NCI-H146 (cell line): ENCODE measurements around the gene GPNMB.
"Not testable (repeated sequence)": the region's sequence is repeated elsewhere in the genome, so short reads cannot be mapped to it uniquely, and the experiment has no call there.

Source experiments
- DNase-seq: peaks from one replicate; lab custom pipeline; 2025; lab: John Stamatoyannopoulos, UW

Gene GPNMB

DNA sequence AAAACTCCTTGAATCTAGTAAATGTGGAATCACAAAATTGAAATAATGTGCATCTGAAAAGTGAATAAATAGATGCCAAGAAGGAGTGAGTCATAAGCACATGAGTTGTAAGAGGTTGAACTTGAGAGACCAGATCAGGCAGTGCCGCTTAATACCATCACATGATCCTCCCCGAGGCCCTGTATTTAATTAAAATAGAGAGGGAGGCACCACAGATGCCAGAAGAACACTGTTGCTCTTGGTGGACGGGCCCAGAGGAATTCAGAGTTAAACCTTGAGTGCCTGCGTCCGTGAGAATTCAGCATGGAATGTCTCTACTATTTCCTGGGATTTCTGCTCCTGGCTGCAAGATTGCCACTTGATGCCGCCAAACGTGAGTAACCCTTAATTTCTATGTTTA, at the start of gene GPNMB:
Gene GPNMB, plus strand, starts transcription at position 221 of the 400 bp plus-strand sequence. Its CDS starts 83 bp downstream, at position 304.
- no peak for DNase-seq

DNA sequence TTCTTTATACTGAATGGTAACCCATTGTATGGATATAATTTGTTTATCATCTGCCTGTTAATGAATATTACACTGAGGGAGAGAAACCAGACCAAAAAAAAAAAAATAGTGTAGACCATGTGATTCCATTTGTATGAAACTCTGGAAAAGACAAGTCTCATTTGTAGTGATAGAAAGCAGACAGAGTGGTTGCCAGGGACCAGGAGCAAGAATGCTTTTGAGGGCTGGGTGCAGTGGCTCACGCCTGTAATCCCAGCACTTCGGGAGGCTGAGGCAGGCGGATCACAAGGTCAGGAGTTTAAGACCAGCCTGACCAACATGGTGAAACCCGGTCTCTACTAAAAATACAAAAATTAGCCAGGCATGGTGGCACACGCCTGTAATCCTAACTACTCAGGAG, 48.8 kb upstream of the GPNMB start:
- not testable (repeated sequence) for DNase-seq

DNA sequence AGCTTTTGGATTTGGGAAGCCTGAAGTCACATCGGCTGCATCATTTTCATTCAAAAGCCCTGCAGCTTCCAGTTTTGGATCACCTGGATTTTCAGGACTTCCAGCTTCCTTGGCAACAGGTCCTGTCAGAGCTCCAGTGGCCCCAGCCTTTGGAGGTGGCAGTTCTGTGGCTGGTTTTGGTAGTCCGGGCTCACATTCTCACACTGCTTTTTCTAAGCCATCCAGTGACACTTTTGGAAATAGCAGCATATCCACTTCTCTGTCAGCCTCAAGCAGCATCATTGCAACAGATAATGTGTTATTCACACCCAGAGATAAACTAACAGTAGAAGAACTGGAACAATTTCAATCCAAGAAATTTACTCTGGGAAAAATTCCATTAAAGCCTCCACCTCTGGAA, 46.2 kb upstream of the GPNMB start:
- DNase-seq = no peak

DNA sequence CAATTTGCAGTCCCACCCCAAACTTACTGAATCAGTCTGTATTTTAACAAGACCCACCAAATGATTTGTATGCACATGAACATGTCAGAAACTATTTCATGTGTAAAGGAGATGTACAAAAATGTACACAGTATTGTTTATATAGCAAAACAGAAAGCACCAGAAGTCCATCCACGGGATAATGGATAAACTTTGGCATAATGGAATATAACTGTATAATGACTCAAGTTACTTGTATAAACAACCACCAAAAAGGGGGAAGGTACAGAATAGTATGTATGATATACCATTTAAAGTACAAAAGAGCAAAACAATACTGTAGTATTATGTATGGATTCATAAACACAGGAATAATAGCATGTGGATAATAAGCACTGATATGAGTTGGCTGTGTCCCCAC, 42.3 kb upstream of the GPNMB start:
- DNase-seq = no peak

DNA sequence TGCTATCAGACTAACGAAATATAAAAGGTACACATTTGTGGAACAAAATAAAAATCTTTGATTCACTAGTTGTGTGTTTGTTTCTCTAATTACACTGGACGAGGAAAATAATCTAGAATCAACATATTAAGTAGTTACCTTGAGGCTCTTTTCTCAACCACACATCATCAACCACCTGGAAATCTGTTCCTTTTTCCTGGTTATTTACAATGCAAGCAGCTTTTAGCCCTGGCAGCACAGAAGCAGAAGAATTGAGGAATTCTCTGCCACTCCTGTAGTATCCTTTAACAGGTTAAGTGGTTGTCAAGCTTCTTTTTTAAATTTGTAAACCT, 41.0 kb upstream of the GPNMB start:
- no peak for DNase-seq

DNA sequence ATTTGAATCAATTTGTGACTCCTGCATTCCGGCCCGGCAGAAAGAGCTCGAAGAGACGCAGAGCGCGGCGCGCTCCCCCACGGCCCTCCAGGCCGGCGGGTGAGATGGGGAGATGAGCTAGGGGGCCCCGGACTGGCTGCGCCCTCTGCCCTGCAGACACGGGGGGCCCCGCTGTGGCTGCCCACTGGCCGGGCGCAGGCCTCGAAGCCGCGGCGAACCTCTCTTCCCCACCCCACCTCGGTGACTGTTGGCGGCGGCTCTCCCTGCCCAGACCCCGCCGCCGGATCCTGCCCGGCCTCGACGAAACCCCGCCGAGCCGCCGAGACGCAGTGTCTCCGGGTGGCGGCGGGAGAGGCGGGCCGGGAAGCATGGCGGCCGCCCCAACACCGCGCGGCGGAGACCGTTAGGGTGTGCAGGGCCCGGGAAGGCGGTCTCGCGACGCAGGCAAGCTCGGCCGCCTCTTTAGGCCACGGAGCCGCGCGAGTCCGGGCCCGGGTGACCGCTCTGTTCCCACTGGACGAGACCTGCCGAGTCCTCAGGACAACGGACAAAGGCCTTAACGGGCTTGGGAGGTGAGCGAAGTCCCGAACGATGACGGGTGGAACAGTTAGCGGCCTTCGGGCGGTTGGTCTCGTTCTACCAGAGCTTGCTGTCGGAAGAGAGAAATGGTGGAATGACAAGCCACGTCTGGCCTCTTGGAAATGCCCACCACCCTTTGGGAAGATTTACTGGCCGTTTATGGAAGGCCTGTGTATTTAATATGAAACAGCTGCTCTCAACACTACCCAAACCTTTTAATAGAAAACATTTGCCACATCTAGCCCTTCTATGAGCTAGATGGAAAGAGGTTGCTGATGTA, 40.4 kb upstream of the GPNMB start:
- DNase-seq = no peak

DNA sequence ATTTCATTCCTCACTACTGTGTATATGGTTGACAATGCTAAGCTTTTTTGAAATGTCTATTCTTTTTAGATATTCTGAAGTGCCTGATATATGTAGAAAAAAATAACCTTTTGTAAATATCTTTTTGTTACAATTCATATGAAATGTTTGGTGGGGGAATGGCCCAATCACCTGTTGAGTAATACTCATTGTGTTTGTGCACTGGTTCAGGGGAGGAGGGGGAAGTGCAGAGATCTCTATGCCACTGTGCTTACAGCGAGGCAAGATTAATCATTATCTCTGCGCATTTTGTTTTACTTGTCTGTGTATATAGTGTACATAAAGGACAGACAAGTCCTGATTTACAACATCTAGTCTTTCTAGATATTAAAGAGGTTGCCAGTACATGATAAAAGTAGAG, 39.6 kb upstream of the GPNMB start:
- DNase-seq = no peak

DNA sequence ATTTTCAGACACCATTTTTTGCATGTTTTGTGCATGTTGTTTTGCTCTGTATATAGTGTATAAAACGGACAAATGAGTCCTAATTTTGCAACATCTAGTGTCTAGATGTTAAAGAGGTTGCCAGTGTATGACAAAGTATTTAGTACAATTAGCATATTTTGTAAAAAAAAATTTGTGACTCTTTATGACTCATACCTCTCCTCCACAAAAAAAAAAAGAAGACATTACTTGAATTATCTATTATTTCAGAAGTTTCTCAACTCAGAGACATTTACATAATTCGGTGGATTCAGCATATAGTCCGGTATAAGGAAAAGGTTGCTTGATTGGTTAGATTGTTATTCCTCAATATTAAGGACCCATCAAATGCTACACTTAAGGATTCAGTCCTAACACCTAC, 38.7 kb upstream of the GPNMB start:
- no peak for DNase-seq

DNA sequence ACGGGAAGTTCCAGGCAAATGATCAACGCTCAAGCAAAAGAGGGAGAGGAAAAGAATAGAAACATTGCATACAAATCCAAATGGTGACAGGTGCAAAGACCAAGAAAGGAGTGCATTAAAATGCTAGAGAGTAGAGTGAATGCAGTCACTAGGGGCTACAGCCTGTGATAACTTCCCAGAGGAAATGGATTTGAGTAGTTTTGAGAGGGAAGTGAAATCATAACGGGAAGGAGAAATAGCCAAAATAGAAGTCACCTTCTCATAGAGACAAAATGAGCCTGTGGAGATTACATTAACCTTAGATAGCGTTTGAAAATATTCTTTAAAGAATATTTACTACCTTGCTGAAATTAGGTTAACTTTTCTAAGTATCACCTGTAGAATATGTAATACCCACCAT, 38.3 kb upstream of the GPNMB start:
- no peak for DNase-seq

DNA sequence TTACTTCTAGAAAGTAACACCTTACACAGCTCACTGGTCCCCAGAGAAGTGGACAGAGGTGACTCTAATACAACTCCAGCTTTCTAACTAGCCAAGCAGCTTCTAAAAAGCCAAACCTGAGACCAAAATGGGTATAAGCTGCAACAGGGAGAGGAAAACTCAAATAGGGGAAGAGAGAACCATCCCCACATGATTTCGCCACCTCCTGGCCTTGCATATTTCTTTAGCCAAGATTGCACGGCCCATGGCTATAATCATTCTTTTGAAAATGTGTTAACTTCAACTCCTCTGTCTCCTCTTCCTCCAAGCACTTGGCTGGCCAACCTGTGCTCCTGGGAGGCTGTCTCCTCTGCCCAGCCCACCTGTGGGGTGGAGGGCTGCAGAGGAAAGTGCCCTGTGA, 36.1 kb upstream of the GPNMB start:
- no peak for DNase-seq

DNA sequence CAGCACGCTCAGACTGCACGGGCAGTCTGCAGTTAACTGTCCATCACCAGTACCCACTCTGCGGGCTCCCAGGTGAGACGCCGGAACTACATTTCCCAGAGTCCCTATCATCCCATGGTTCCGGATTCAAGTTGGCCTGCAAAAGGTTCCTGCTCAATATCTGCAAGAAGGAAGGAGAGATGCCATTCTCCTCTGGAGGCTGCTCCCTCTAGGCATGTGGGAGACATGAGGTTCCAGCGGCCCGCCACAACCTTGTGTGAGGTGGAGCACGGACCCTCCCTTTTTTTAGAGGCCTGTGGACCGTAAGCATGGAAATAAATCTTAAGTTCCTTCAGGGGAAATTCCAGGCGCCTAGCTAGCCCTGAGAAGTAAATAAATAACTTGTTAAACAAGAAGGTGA, 35.0 kb upstream of the GPNMB start:
- DNase-seq = no peak

DNA sequence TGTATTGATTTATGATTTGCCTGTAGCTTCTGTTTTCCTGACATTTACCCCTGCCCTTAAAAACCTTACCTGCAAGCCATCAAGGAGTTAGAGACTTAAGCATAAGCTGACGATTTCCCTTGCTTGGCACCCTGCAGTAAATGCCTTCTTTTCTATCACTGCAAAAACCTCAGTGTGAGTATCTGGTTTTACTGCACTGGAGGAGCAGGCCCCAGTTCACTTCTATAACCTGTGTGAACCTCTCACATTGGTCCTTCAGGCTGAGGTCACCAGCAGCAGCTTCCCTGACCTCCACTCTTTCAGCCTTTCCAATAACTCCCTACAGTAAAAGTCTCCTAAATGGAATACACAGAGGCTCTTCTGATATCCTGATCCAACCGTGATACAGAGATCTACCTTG, 34.2 kb upstream of the GPNMB start:
- DNase-seq = no peak

DNA sequence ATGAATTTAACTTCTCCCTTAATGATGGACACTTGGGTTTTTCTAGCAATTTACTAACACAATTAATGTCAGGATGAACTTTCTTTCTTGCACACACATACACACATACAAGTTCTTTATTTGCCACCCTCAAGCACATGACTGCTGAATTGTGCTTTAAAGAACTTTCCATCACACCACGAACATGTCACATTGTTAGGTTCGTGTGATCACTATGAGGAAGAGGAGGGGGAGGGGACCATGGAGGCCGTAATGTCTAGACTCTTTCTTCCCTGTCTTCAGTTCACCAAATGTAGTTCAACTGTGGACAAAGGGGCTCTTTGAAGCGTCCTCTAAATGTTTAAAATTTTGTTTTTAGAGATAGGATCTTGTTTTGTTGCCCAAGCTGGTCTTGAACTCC, 33.7 kb upstream of the GPNMB start:
- no peak for DNase-seq

DNA sequence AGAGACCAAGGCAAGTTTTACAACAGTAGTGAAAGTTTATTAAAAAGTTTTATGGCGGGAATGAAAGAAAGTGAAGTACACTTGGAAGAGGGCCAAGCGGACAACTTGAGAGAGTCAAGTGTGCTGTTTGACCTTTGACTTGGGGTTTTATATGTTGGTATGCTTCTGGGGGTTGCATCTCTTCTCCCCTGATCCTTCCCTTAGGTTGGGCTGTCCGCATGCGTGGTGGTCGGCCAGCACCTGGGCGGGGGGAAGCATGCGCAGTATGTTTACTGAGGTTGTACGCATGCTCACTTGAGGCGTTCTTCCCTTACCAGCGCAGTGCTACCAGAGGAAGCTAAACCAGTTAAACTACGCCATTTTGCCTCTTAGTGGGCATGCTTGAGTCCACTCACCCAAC, 32.8 kb upstream of the GPNMB start:
- DNase-seq = no peak

DNA sequence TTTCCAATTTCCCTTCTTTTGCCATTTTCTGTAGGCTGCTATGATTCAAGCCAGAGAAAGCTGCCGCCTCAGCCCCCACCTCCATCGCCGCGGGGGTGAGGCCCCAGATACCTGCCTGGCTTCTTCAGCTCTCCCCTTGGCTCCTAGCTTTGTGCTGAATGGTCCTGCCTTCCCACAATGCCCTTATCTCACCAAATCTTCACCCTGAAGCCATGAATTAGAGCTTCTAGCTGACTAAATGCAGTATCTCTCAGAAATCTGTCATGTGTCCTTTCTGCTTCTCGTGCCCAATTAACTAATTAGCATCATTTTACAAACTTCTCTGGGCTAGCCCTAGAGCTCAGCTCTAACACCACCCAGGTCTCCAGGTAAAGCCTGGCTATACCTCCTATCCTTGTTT, 32.2 kb upstream of the GPNMB start:
- DNase-seq = no peak

DNA sequence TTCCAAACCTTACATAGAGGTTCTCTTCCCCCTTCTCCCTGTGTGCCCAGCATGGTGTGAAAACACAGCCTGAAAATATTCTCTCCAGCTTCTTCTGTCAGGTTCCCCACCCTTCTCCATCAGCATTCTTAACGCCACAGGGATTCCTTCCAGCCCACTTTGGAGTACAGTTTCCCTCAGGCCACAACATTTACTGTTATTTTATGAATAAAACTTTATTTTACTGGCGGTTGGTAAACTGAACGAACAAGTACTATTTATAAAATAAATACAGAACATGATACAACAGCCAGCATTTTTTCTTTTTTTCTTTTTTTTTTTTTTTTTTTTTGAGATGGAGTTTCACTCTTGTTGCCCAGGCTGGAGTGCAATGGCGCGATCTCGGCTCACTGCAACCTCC, 31.6 kb upstream of the GPNMB start:
- DNase-seq = no peak

DNA sequence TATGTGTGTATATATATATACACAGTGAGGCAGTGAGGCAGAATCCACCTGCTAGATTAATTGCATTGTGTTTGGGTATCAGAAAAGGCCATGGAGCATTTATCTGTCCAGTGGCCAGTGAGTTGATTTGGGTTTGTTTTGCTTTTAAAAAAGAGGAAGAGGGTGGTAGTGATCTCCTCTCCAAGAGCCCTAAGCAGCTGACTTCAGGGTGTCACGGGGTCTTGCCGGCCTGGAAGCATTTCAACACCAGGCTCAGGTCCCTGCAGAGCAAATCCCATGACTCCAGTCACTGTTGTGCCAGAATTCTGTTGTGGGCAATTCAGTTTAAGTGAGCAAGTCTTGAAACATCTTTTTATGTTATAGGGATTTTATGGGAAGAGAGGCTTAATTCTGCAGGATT, 30.6 kb upstream of the GPNMB start:
- no peak for DNase-seq

DNA sequence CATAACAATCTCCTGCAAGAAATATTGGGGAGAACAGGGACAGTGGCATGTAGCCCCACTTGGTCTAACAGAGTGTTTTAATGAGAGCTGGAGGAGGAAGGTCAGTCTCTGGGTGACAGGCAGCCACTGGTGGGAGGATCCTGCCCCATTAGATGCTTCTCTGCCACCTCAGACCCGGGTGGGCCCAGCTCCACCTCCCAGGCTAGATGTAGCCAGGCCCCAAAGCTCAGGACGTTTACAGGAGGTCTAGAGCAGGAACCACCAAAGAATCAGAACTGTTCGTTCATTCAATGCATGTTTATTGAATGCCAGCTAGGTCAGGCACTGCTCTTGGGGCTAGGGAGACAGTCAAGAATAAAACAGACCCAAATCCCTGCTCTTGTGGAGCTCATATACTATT, 28.4 kb upstream of the GPNMB start:
- no peak for DNase-seq

DNA sequence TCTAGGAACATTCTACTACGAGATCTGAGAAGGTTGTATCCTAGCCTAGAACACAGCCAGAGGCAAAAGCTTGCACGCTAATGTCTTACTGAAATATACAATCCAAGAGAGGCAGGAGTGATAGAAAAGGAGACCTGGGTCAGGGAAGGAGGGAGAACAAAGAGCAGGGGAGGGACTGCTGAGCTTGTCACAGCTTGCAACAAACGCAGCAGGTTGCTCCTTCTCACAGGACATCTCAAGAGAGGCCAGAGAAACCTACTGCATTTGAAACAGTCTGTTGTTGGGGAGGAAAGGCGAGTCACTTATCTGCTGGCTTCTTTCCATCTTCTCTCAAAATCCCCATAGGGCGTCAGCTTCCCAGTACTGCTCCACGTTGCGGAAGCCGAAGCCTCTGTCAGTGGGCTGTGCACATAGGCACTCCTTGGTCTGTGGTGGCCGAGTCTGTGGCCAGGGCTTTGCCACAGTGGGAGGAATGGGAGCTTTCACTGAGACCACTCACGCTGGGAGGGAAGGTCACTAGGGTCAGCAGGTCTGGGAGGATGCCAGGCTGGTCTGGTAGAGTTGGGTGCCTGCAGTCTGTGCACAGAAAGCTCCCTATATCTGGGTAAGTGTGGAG, 25.8 kb upstream of the GPNMB start:
- DNase-seq = no peak

DNA sequence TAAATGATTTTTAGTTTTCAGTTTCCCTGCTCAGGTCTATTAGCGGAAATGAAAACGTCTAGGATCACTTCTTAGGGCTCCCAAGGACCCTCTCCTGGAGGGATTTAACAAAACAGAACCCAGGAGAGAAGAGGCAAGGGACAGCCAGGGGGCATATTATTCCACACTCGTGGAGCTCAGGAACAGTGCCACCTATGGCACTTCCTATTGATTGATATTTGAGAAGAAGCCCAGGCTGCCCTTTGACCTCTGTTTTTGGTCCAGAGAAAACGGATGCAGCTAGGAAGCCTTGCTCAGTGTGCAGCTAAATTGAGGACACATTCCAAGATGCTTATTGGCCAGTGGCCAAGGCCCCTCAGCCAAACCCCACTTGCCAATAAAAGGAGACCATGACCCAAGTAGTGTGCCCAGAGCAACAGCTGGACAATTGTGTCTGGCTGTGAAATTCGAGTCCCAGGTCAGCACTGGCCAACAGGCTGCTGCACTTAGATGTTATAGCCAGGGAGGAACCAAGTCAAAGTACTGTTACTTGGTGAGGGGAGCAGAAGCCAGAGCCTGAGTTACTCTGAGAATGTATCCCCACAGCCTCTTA, 24.0 kb upstream of the GPNMB start:
- peak; percentile 26 for DNase-seq

DNA sequence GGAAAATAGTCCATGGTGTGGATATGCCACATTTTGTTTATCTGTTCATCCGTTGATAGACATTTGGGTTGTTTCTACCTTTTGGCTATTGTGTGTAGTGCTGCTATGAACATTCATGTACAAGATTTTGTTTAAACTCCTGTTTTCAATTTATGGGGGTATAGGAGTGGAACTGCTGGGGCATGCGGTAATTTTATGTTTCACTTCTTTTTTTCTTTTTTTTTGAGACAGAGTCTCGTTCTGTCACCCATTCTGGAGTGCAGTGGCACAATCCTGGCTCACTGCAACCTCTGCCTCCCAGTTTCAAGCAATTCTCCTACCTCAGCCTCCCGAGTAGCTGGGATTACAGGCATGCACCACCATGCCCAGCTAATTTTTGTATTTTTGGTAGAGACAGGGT, 22.2 kb upstream of the GPNMB start:
- not testable (repeated sequence) for DNase-seq

DNA sequence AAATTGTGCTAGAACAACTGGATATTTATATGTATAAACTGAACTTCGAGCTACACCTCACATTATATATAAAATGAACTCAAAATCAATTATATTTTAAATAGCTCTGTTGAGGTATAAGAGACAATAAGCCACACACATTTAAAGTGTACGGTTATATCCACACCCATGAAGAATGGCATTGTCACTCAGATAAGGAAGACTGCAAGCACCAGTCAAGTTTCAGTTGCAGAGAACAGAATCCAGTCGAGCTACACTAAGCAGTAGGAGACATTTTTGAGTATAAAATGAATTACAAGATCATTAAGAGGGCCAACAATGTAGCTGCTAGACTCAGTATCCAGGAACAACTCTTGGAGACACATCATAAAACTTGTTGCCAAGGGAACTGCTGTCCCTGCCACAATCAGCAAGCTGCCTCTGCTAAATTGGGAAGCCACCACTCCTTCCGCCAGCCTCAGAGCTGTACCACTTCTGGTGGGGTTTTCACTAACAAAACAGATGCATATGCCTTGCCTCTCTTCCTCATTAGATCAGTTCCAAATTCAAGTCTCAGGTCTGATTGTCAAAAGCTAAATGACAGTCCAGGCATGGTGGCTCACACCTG, 19.6 kb upstream of the GPNMB start:
- DNase-seq = no peak

DNA sequence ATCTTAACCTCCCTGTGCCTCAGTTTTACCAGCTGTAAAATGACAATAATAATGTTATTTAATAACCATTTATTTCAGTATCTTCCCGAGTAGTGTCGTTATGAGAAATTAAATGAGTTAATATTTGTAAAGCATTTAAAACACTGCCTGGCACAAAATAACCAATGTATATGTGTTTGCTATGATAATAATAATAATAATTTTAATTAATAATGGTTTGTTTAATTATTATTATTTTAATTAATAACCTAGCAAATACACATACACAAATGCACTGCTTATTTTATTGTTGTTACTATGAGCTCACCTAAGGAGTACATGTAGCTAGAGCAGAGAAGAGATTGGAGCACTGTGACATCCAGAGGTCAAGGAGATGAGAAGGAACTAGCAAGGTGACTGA, 18.2 kb upstream of the GPNMB start:
- no peak for DNase-seq
